Activated CD8-positive, alpha-beta T cell treated with anti-CD3 and anti-CD28 coated beads for 36 hours (primary cell): ENCODE results near the gene PTGDS. TPM values are rescaled to one million over a fixed set of nuclear protein-coding genes. Genes with fewer than 3 reads are reported as not detected.
A peak's percentile ranks its signal among the peaks of the same experiment; 100 is the strongest.

ENCODE experiments used
- ATAC-seq: fragments of 200-7000 bp; cut with Tn5 transposase; one replicate; pipeline ENCODE4 v1.10.0; 2021; ENCODE audit warnings: mild to moderate bottlenecking, moderate library complexity
- CTCF ChIA-PET: fragments of 350-600 bp; sonication (Branson Sonifier 250); formaldehyde crosslinking; loops from one replicate; lab custom pipeline; 2021; ENCODE audit warnings: antibody characterized with exemption; lab: Charles Lee
- POLR2A ChIA-PET: fragments of 350-600 bp; sonication (Branson Sonifier 250); formaldehyde crosslinking; loops from one replicate; lab custom pipeline; 2021; ENCODE audit warnings: antibody characterized with exemption; lab: Charles Lee
- DNase-seq: peaks from one replicate; pipeline ENCODE4 v3.0.0-alpha.2; 2020
- H3K27ac Mint-ChIP-seq: one replicate; pipeline ENCODE4 v1.8.0; 2021; ENCODE audit warnings: mild to moderate bottlenecking, mixed read lengths
- H3K27me3 Mint-ChIP-seq: one replicate; pipeline ENCODE4 v1.8.0; 2021; ENCODE audit warnings: mixed read lengths
- H3K36me3 Mint-ChIP-seq: one replicate; pipeline ENCODE4 v1.8.0; 2021; ENCODE audit warnings: low read depth, mixed read lengths
- H3K4me1 Mint-ChIP-seq: one replicate; pipeline ENCODE4 v1.8.0; 2021; ENCODE audit warnings: low read depth, mixed read lengths
- H3K4me3 Mint-ChIP-seq: one replicate; pipeline ENCODE4 v1.8.0; 2021; ENCODE audit warnings: mild to moderate bottlenecking, moderate library complexity, mixed read lengths
- H3K9me3 Mint-ChIP-seq: one replicate; pipeline ENCODE4 v1.8.0; 2021; ENCODE audit warnings: mixed read lengths
- CTCF ChIP-seq: fragments of 200-600 bp; IDR thresholded peaks from one replicate; pipeline ENCODE4 v1.8.0; 2022; ENCODE audit warnings: antibody characterized with exemption, mild to moderate bottlenecking
- intact Hi-C: fragments of 100-400 bp; cut with micrococcal nuclease; formaldehyde crosslinking; loops from one replicate; pipeline ENCODE4 v1.10.0; 2022
- total RNA-seq, 2 experiments: library from RNA; stranded (reverse); gene quantifications; one replicate each; pipeline ENCODE4 v1.2.3, GENCODE V29; 2021

The PTGDS gene
- total RNA-seq, 2 experiments from 2014 or later = not detected

- no peaks in the 10 kb centered on the region for H3K27me3 Mint-ChIP-seq
- ATAC-seq (no peak), DNase-seq (no peak)
- no peak for TF ChIP-seq CTCF
- intact Hi-C loops = no loop called here
- H3K4me3 Mint-ChIP-seq = peak overlapping the region; percentile 72
- H3K9me3 Mint-ChIP-seq = no peaks in the 10 kb centered on the region
- no peaks in the 10 kb centered on the region for H3K36me3 Mint-ChIP-seq
- POLR2A ChIA-PET = interaction anchor here (0.6 to 2.3 kb wide), 5 partner anchors 9 to 236 kb away, joined by 3 to 9 read pairs (median 3); partner anchors contain the start of genes ENTPD2 and TMEM141
- CTCF ChIA-PET = interaction anchor here (0.6 to 8.3 kb wide), 10 partner anchors 9 to 185 kb away, joined by 3 to 109 read pairs (median 5); partner anchors contain the start of genes AJM1, NPDC1, PAXX and SAPCD2
- no peak overlapping the region for H3K27ac Mint-ChIP-seq
- H3K4me1 Mint-ChIP-seq = peaks cover 32% of the 10 kb centered on the region
These were observed 49.5 kb downstream of the PTGDS start for GRCh38 chr9:137026828-137027227.

- peaks cover 39% of the 10 kb centered on the region for H3K4me1 Mint-ChIP-seq
- CTCF ChIA-PET = interaction anchor here (0.6 to 8.3 kb wide), 15 partner anchors 8 to 186 kb away, joined by 3 to 109 read pairs (median 13); partner anchors contain the start of genes AJM1, CLIC3, MAN1B1 and NPDC1
- peak within 1 kb of the TSS; percentile 25 for H3K27ac Mint-ChIP-seq
- DNase-seq (no peak), ATAC-seq (no peak)
- H3K9me3 Mint-ChIP-seq = no peaks in the 10 kb centered on the region
- no peaks in the 10 kb centered on the region for H3K36me3 Mint-ChIP-seq
- H3K4me3 Mint-ChIP-seq = peak within 1 kb of the TSS; percentile 72
- H3K27me3 Mint-ChIP-seq = no peaks in the 10 kb centered on the region
- POLR2A ChIA-PET = interaction anchor here (0.6 to 2.3 kb wide), 5 partner anchors 8 to 237 kb away, joined by 3 to 9 read pairs (median 3); partner anchors contain the start of genes ENTPD2 and TMEM141
- intact Hi-C loops = no loop called here
- TF ChIP-seq CTCF = no peak
These were observed 50.3 kb downstream of the PTGDS start, which contains the start of gene ABCA2 for GRCh38 chr9:137027369-137028262. ABCA2 (minus strand) TSS chr9:137028237; CDS start chr9:137028140, 97 bp downstream.

GRCh38 chr9:137028263-137029057 is 51.2 kb downstream of the PTGDS start:
- DNase-seq = peak; percentile 72
- no peaks in the 10 kb centered on the region for H3K36me3 Mint-ChIP-seq
- ChIA-PET CTCF (interaction anchor here (0.6 to 8.3 kb wide), 37 partner anchors 7 to 250 kb away, joined by 3 to 109 read pairs (median 6); partner anchors contain the start of genes AJM1, C8G, CLIC3 and MAN1B1), POLR2A (interaction anchor here (0.6 to 1.9 kb wide), 2 partner anchors 18 to 58 kb away, joined by 3 to 6 read pairs; partner anchors contain the start of genes MAN1B1 and NPDC1)
- no peaks in the 10 kb centered on the region for H3K9me3 Mint-ChIP-seq
- ATAC-seq = peak; percentile 55
- H3K27ac Mint-ChIP-seq = peak overlapping the region; percentile 25
- H3K4me3 Mint-ChIP-seq = peak overlapping the region; percentile 63
- intact Hi-C loops = no loop called here
- peaks cover 43% of the 10 kb centered on the region for H3K4me1 Mint-ChIP-seq
- H3K27me3 Mint-ChIP-seq = no peaks in the 10 kb centered on the region
- peak; percentile 32 for TF ChIP-seq CTCF

- Mint-ChIP-seq H3K4me1 (peaks cover 46% of the 10 kb centered on the region), H3K27me3 (no peaks in the 10 kb centered on the region), H3K4me3 (peak overlapping the region; percentile 63), H3K9me3 (no peaks in the 10 kb centered on the region), H3K36me3 (no peaks in the 10 kb centered on the region), H3K27ac (peak overlapping the region; percentile 32)
- ATAC-seq (peak; percentile 53), DNase-seq (peak; percentile 84)
- peak; percentile 65 for TF ChIP-seq CTCF
- ChIA-PET POLR2A (interaction anchor here (0.6 to 1.9 kb wide), 3 partner anchors 18 to 253 kb away, joined by 3 to 6 read pairs (median 3); partner anchors contain the start of genes MAN1B1 and NPDC1), CTCF (interaction anchor here (0.6 to 8.3 kb wide), 51 partner anchors 8 to 251 kb away, joined by 3 to 109 read pairs (median 5); partner anchors contain the start of genes AJM1, C8G, CLIC3 and FBXW5)
- intact Hi-C loops = no loop called here
These were observed 52.0 kb downstream of the PTGDS start for GRCh38 chr9:137029058-137029936.
